Mononuclear cell (primary cell): ENCODE measurements around the gene PALM3. TPM values are rescaled to one million over a fixed set of nuclear protein-coding genes. Genes with fewer than 3 reads are reported as not detected.
A peak's percentile ranks its signal among the peaks of the same experiment; 100 is the strongest.

Source experiments
- H3K27me3 ChIP-seq: 2 replicates; pipeline ENCODE4 v1.6.0; 2011; ENCODE audit warnings: low read length, control low read depth; ENCODE audit not compliant: insufficient read depth
- H3K4me1 ChIP-seq: 2 replicates; pipeline ENCODE4 v1.5.1; 2011; ENCODE audit warnings: mild to moderate bottlenecking, low read length, control low read depth; ENCODE audit not compliant: insufficient read depth
- H3K4me3 ChIP-seq: 2 replicates; pipeline ENCODE4 v1.5.1; 2011; ENCODE audit warnings: mild to moderate bottlenecking, low read length, moderate library complexity
- H3K9me3 ChIP-seq: 2 replicates; pipeline ENCODE4 v1.5.1; 2011; ENCODE audit warnings: low read depth, mild to moderate bottlenecking, control low read depth, low read length
- total RNA-seq: library from RNA; depleted of rRNA; stranded (reverse); fragments of >200 nt; gene quantifications from one replicate; pipeline ENCODE4 v1.2.3, GENCODE V29; 2012

The PALM3 gene
- total RNA-seq, 1 donor = under 0.01 TPM

- Histone ChIP-seq H3K4me1 (peaks cover 79% of the 10 kb centered on the region), H3K4me3 (no peak overlapping the region), H3K9me3 (no peaks in the 10 kb centered on the region), H3K27me3 (no peaks in the 10 kb centered on the region)
These were observed 16.5 kb upstream of the PALM3 start for GRCh38 chr19:14078411-14078810.

DNA sequence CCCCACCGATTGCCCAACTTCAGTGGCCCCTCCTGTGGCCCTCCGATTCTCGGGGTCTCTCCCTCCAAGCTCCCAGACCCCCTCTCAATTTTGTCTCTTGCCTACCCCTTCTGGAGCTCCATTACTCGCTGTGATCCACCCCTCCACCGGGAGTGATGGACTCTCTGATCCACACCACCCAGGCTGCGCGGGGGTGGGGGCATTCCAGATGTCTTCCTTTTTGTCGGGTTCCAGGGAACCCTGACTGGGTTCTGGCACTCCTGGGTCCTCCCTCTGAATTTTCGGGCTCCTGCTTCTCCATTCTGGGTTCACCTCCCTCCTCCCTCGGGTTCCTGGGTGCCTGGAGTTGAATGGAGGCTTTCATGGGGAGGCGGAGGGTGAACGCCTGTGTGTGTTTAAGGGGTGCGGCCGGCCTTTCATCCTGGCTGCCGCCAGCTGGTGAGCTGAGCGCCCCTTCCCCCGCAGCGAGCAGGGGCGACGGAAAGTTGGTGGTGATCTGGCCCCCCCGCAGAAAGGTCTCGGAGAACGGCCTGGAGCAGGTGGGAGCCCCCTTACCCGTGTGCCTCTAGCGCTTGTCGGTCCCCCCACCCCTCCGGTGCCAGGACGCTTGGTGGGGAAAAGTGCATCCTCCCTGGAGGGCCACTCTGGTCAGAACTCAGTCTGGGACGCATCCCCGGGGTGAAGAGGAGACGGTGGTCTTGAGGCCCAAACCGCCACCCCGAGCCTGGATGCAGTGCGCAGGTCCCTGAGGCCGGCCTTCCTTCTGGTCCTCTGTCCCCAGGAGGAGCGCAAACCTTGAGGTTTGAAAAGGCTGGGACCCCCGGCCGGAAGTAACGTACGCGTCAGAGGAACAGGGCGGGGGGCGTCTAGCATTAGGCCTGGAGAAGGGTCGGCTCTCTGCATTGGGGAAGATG lies 12.3 kb upstream of the PALM3 start:
- Histone ChIP-seq H3K27me3 (no peaks in the 10 kb centered on the region), H3K9me3 (no peaks in the 10 kb centered on the region), H3K4me3 (peak overlapping the region; percentile 55), H3K4me1 (peaks cover 68% of the 10 kb centered on the region)

- H3K4me3 ChIP-seq = peak overlapping the region; percentile 55
- no peaks in the 10 kb centered on the region for H3K27me3 ChIP-seq
- no peaks in the 10 kb centered on the region for H3K9me3 ChIP-seq
- H3K4me1 ChIP-seq = peaks cover 60% of the 10 kb centered on the region
These were observed 11.5 kb upstream of the PALM3 start for GRCh38 chr19:14073261-14073924.

- Histone ChIP-seq H3K4me3 (peak within 1 kb of the TSS; percentile 55), H3K9me3 (no peaks in the 10 kb centered on the region), H3K4me1 (peaks cover 53% of the 10 kb centered on the region), H3K27me3 (no peaks in the 10 kb centered on the region)
These were observed 10.8 kb upstream of the PALM3 start, which contains the start of gene MISP3 for GRCh38 chr19:14072535-14073260. Gene MISP3, plus strand, starts transcription at chr19:14072786. Its CDS starts 524 bp downstream, at chr19:14073310.

- Histone ChIP-seq H3K4me1 (peaks cover 34% of the 10 kb centered on the region), H3K27me3 (no peaks in the 10 kb centered on the region), H3K4me3 (no peak overlapping the region), H3K9me3 (no peaks in the 10 kb centered on the region)
These were observed 8.6 kb upstream of the PALM3 start for GRCh38 chr19:14070268-14071050.

DNA sequence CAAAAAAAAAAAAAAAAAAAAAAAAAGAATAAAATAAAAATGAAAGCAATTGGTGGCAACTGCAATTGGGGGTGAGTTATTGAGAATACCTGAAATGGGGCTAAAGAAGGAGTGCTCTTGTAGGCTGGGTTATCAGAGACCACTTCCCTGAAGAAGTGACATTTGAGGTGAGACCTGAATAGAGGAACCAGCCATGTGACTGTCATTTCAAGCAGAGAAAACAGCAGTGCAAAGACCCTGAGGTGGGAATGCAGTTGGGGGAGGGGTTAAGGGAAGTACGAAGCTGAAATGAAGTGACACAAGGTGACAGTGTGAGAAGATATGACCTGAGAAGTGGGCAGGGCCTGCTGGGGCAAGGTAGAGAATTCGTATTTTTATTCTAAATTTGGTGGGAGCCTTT lies 4.3 kb upstream of the PALM3 start:
- Histone ChIP-seq H3K27me3 (no peaks in the 10 kb centered on the region), H3K4me3 (no peak overlapping the region), H3K4me1 (no peaks in the 10 kb centered on the region), H3K9me3 (no peaks in the 10 kb centered on the region)

DNA sequence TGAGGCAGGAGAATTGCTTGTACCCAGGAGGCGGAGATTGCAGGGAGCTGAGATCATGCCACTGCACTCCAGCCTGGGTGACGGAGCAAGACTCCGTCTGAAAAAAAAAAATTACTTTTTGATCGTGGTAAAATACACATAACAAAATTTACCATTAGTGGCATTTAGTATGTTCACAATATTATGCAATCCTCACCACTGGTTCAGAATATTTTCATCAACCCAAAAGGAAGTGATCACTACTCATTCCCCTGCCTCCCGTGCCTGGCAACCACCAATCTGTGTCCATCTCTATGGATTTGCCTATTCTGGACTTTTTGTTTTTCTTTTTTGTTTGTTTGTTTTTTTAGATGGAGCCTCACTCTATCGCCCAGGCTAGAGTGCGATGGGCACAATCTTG lies 1.2 kb upstream of the PALM3 start:
- Histone ChIP-seq H3K4me1 (peaks cover 10% of the 10 kb centered on the region), H3K27me3 (peaks cover 23% of the 10 kb centered on the region), H3K9me3 (no peaks in the 10 kb centered on the region), H3K4me3 (no peak overlapping the region)

DNA sequence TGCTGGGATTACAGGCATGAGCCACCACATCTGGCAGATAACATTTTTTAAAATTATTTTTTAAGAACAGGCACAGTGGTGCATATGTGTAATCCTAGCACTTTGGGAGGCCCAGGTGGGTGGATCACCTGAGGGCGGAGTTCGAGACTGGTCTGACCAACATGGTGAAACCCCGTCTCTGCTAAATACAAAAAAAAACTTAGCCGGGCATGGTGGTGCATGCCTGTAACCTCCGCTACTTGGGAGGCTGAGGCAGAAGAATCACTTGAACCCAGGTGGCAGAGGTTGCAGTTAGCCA lies 631 bp upstream of the PALM3 start:
- peaks cover 16% of the 10 kb centered on the region for H3K4me1 ChIP-seq
- no peak overlapping the region for H3K4me3 ChIP-seq
- peaks cover 25% of the 10 kb centered on the region for H3K27me3 ChIP-seq
- no peaks in the 10 kb centered on the region for H3K9me3 ChIP-seq

DNA sequence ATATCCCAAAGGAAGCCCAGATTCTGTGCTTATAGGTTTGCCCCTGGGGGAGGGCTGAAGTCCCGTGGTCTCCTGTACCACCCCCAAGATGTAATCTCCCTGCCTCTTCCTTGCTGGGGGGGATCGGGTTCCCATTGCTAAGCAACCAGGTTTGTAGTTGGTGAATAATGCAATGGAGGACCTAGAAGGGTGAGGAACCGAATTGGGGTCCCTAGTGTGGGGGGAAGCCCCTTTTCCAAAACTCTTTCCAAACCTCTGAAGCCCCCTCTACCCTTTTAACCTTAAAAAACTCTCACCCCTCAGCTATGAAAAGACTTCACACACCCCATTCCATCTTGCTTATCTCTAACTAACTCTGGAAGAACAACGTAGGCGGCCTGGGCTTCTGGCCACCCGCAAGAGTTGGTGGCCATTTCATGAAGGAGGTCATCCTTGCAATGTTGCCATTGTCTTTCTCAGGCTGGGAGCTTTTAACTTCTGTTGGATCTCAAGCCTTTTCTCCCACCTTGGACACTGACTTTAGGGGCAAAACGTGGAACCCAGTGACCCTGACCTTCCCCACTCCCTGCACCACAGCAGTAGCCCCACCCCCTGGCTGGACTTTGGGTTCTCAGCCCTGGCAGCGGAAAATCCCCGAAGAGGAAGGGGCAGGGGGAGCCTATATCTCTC lies 661 bp downstream of the PALM3 start:
- Histone ChIP-seq H3K4me1 (peaks cover 16% of the 10 kb centered on the region), H3K9me3 (no peaks in the 10 kb centered on the region), H3K27me3 (peaks cover 25% of the 10 kb centered on the region), H3K4me3 (no peak overlapping the region)

DNA sequence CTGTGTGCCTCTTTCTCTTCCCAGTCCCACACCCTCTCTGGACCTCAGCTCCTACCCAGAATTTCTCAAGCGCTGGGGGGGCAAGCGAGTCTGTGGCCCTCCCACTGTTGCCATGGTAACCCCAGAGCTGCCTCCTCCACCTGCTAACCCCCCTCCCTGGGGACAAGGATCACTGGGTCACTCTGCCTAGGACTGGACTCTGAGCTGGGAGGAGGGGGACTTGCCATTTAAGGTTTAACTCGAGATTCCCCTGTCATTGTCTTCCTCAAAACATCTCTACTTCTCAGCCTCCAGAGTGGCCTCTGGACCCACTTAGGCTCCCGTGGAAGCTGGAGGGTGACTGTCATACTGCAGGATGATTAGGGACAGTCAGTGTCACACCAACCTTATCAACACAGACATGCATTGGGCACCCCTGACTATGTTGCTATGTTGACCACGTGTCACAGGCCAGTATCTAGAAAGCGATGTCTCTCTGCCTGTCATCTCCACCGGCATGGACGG lies 2.2 kb downstream of the PALM3 start:
- Histone ChIP-seq H3K9me3 (no peaks in the 10 kb centered on the region), H3K4me3 (no peak overlapping the region), H3K27me3 (peaks cover 25% of the 10 kb centered on the region), H3K4me1 (peaks cover 16% of the 10 kb centered on the region)

- peaks cover 25% of the 10 kb centered on the region for H3K27me3 ChIP-seq
- H3K9me3 ChIP-seq = no peaks in the 10 kb centered on the region
These were observed 2.8 kb downstream of the PALM3 start for GRCh38 chr19:14059093-14059480.

GRCh38 chr19:14058182-14059092 lies 3.4 kb downstream of the PALM3 start:
- no peak overlapping the region for H3K4me3 ChIP-seq
- peaks cover 25% of the 10 kb centered on the region for H3K27me3 ChIP-seq
- no peaks in the 10 kb centered on the region for H3K9me3 ChIP-seq
- H3K4me1 ChIP-seq = peaks cover 16% of the 10 kb centered on the region

More at GRCh38 chr19:14059093-14059480, 2.8 kb downstream of the PALM3 start:
- H3K4me1 ChIP-seq = peaks cover 16% of the 10 kb centered on the region
- no peak overlapping the region for H3K4me3 ChIP-seq

DNA sequence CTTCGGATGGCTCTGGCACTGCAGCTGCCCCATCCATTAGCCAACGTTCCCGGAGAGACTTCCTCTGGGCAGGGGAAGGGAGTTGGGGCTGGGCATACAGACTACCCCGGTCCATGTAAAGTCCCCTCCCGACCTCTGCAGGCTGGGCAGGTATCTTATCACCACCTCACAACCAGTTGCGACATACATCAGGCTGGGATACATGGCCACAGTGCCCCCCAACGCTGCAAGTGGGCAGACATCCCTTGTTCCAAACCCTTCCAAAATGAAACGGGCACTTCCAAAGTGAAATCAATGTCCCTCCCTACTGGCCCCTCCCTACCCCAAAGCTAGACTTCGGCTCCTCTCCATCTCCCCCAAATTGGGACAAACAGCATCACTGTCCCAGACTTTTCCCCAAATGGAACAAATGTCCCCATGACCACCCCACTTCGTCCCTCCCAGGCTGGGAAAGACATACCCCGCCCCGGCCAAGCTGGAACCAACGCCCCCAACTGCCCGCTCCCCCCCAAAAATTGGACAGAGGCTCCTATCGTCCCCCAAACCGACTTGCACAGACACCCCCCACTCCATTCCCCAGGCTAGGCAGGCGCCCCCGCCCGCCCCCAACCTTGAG lies 5.0 kb downstream of the PALM3 start:
- H3K4me3 ChIP-seq = no peak overlapping the region
- peaks cover 25% of the 10 kb centered on the region for H3K27me3 ChIP-seq
- H3K9me3 ChIP-seq = no peaks in the 10 kb centered on the region
- peaks cover 16% of the 10 kb centered on the region for H3K4me1 ChIP-seq
